Endothelial cell of coronary artery (primary cell): Measurements from ENCODE around the gene COL9A3. TPM values are rescaled to one million over a fixed set of nuclear protein-coding genes. Genes with fewer than 3 reads are reported as not detected.

Source experiments
- total RNA-seq: library from RNA; depleted of rRNA; stranded (reverse); fragments of >200 nt; gene quantifications from 2 replicates; pipeline ENCODE4 v1.2.3, GENCODE V29; 2014

The COL9A3 gene
- 0.19 and 0.27 TPM in 2 replicates for total RNA-seq

DNA sequence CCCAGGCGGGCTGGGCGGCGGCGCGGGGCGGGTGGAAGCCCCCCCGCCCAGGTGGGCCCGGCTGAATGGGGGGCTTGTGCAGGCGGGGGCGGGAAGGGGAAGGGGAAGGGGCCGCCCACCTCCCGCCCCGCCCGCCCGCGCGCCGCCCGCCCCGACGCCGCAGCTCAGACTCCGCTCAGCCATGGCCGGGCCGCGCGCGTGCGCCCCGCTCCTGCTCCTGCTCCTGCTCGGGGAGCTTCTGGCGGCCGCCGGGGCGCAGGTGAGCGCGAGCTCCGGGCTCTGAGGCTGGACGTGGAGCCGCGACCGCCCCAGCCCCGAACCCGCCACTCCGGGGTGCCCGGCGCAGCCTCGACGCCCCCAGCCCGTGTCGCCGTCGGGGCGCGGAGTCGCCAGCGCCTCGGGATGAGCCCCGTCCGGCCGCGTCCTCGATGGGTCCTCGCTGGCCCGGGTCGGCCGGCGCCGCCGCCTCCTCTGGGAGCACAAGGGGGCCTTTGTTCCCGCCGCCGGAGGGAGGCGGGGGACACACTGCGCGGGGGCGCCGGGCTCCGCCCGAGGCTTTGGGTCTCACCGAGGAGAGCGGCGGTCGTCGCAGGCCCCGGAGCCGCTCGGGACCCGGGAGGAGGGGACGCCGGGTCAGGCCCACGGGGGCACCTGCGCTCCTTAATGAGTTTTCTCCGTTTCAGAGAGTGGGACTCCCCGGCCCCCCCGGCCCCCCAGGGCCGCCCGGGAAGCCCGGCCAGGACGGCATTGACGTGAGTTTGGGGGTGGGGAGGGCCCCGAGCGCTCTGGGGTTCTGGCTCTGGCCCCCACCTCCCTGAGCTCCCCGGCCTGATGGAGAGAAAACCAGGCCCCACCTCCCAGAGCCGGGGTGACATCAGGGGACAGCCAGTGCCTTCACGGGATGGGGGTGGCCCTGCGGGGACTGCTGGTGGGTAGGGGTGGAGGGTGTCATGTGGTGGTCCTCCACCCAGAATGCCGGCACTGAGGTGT lies at the start of gene COL9A3:
Gene COL9A3 (plus strand): TSS at position 167 of the 990 bp plus-strand sequence. CDS start 15 bp downstream, at position 182.

DNA sequence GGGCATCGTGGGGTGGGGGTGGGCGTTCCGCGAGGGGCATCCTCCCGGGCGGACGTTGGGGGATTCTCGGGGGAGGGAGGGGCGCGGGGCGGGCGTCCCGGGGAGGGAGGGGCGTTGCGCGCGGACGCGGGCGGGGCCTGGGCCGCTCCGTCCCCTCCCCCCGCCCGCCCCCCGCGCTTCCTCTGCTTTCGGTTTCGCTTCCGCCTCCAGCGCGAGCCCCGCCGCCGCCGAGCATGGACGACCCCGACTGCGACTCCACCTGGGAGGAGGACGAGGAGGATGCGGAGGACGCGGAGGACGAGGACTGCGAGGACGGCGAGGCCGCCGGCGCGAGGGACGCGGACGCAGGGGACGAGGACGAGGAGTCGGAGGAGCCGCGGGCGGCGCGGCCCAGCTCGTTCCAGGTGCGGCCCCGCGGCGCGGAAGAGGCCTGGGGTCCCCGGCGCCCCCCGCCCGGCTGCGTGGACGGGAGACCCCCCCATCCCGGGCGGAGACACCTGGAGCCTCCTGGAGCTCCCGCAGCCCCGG lies 12.2 kb upstream of the COL9A3 start, which contains the start of gene OGFR:
Gene OGFR (plus strand): TSS at position 209 of the 528 bp plus-strand sequence. CDS start 25 bp downstream, at position 234.

DNA sequence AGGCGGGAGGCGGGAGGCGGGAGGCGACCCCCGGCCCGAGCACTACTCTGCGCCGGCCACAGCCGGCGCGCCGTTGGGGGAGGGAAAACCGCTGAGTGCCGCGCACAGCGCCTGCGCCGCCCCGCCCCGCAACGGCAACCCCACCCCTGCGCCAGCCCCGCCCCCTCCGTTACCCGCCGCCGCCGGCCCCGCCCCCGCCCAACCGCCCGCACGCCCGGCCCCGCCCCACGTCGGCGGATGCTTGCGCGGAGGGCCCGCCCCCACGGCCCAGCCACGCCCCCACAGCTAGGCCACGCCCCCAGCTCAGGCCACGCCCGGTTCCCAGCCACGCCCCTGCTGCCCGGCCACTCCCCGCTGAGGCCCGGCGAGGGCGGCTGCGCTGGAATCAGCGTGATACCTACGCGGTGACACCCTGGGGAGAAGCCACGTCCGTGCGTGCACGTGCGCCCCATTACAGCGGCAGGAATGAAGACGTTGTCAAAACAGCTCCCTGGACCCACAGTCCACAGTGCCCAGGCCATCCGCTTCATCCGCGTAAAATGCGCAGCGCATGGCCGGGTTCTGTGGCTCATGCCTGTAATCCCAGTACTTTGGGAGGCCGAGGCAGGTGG lies 45.0 kb downstream of the COL9A3 start, which contains the start of gene TCFL5:
Gene TCFL5 (minus strand): TSS at position 97 of the 611 bp plus-strand sequence. CDS start 152 bp downstream, outside the sequence.

Other genes starting within 250 kb of the COL9A3 start
- gene SLCO4A1, start 174.5 kb upstream of the COL9A3 start, total RNA-seq = 3.1 and 3.8 TPM in 2 replicates
- 0.19 and 0.27 TPM in 2 replicates for gene NTSR1, start 108.2 kb upstream of the COL9A3 start, total RNA-seq
- 19.8 and 22.0 TPM in 2 replicates for gene MRGBP, start 20.6 kb upstream of the COL9A3 start, total RNA-seq
- 33.5 and 42.6 TPM in 2 replicates for gene OGFR, start 12.2 kb upstream of the COL9A3 start, total RNA-seq
- 11.4 and 11.9 TPM in 2 replicates for gene TCFL5, start 44.8 kb downstream of the COL9A3 start, total RNA-seq
- gene DIDO1, start 109.5 kb downstream of the COL9A3 start, total RNA-seq = 32.1 and 44.6 TPM in 2 replicates
- gene GID8, start 121.1 kb downstream of the COL9A3 start, total RNA-seq = 40.1 and 42.9 TPM in 2 replicates
- gene SLC17A9, start 135.7 kb downstream of the COL9A3 start, total RNA-seq = 6.6 and 13.8 TPM in 2 replicates
- gene BHLHE23, start 189.9 kb downstream of the COL9A3 start, total RNA-seq = not detected in 2 replicates